Fibroblast of lung (primary cell): ENCODE data around the gene MICAL3. TPM values are rescaled to one million over a fixed set of nuclear protein-coding genes. Genes with fewer than 3 reads are reported as not detected.

ENCODE experiments used
- DNase-seq, 2 donors: peaks; one replicate each; pipeline versions ENCODE4 v3.0.0 to v3.0.0-alpha.2; 2010; ENCODE audit warnings: low read depth in 2 of 2
- H2AFZ ChIP-seq: 2 replicates; pipeline ENCODE4 v1.5.1; 2012; ENCODE audit warnings: low read length, control low read depth, inconsistent platforms
- H3K27ac ChIP-seq: 2 replicates; pipeline ENCODE4 v1.5.1; 2011; ENCODE audit warnings: low read length, control low read depth; ENCODE audit not compliant: insufficient read depth
- H3K27me3 ChIP-seq: 2 replicates; pipeline ENCODE4 v1.5.1; 2011; ENCODE audit warnings: mild to moderate bottlenecking, low read length; ENCODE audit not compliant: control insufficient read depth, insufficient read depth
- H3K36me3 ChIP-seq: 2 replicates; pipeline ENCODE4 v1.5.1; 2011; ENCODE audit warnings: low read length; ENCODE audit not compliant: control insufficient read depth, insufficient read depth
- H3K4me1 ChIP-seq: 2 replicates; pipeline ENCODE4 v1.5.1; 2011; ENCODE audit warnings: low read length; ENCODE audit not compliant: control insufficient read depth, insufficient read depth; ENCODE audit errors: extremely low read depth
- H3K4me2 ChIP-seq: 2 replicates; pipeline ENCODE4 v1.5.1; 2011; ENCODE audit warnings: low read length, control low read depth; ENCODE audit not compliant: insufficient read depth; ENCODE audit errors: extremely low read depth
- H3K4me3 ChIP-seq, 4 experiments: fragments of 200-600 bp in 1 of 4; sonication (generic) in 1 of 4; replicated peaks in 1 of 4; 2 replicates each; pipeline ENCODE4 v1.5.1; 2011 to 2016; ENCODE audit warnings: low read length in 4 of 4, low read depth in 3 of 4, mild to moderate bottlenecking in 3 of 4, control low read depth in 2 of 4, inconsistent platforms in 1 of 4, mixed read lengths in 1 of 4; ENCODE audit not compliant: insufficient read depth in 1 of 4; ENCODE audit errors: control extremely low read depth in 1 of 4
- H3K79me2 ChIP-seq: 2 replicates; pipeline ENCODE4 v1.5.1; 2012; ENCODE audit warnings: mild to moderate bottlenecking, low read length, inconsistent platforms; ENCODE audit not compliant: control insufficient read depth, insufficient read depth
- H3K9ac ChIP-seq: 2 replicates; pipeline ENCODE4 v1.5.1; 2011; ENCODE audit warnings: mild to moderate bottlenecking, low read length, control low read depth; ENCODE audit not compliant: insufficient read depth
- H3K9me3 ChIP-seq: 2 replicates; pipeline ENCODE4 v1.5.1; 2012; ENCODE audit warnings: low read depth, low read length; ENCODE audit not compliant: control insufficient read depth, insufficient read depth
- H4K20me1 ChIP-seq: 2 replicates; pipeline ENCODE4 v1.5.1; 2011; ENCODE audit warnings: low read length; ENCODE audit not compliant: control insufficient read depth, insufficient read depth; ENCODE audit errors: extremely low read depth
- CTCF ChIP-seq, 2 donors: IDR thresholded peaks in 1 of 2; conservative IDR thresholded peaks in 1 of 2; 1 replicate in 1 of 2; 2 replicates in 1 of 2; pipeline ENCODE4 v1.5.1; 2011 to 2012; ENCODE audit warnings: low read length in 2 of 2, control low read depth in 1 of 2, inconsistent platforms in 1 of 2, low read depth in 1 of 2, mild to moderate bottlenecking in 1 of 2
- EZH2 ChIP-seq: IDR thresholded peaks from 2 replicates; pipeline ENCODE4 v1.5.1; 2012; ENCODE audit warnings: low read length, control low read depth, mild to moderate bottlenecking; ENCODE audit errors: missing control alignments
- polyA plus RNA-seq, 2 donors: library from polyadenylated mRNA; depleted of rRNA in 1 of 2; stranded (reverse) in 1 of 2; unstranded in 1 of 2; fragments of >200 nt; gene quantifications; 2 replicates each; pipeline ENCODE4 v1.2.1, GENCODE V29; 2011 to 2012; ENCODE audit warnings: missing spikeins in 1 of 2
- total RNA-seq: library from RNA; depleted of rRNA; stranded (reverse); fragments of >200 nt; gene quantifications from 2 replicates; pipeline ENCODE4 v1.2.1, GENCODE V29; 2014

Gene MICAL3
- total and polyA plus RNA-seq, 2 donors (not counting 1 experiment from before 2014, with no cell fraction given) = 10.8 to 22.6 TPM

GRCh38 chr22:18050065-18050464 lies 25.7 kb upstream of the MICAL3 start:
- Histone ChIP-seq H3K36me3 (no peaks in the 10 kb centered on the region), H3K4me1 (peaks cover 2% of the 10 kb centered on the region), H3K9ac (no peak overlapping the region), H3K4me2 (no peak overlapping the region), H4K20me1 (no peaks in the 10 kb centered on the region), H3K79me2 (no peaks in the 10 kb centered on the region), H3K4me3 (no peak overlapping the region), H2AFZ (no peak overlapping the region), H3K27ac (no peak overlapping the region), H3K9me3 (no peaks in the 10 kb centered on the region), H3K27me3 (no peaks in the 10 kb centered on the region)
- DNase-seq = no peak
- TF ChIP-seq EZH2 (no peak), CTCF (conservative IDR thresholded peaks at IDR 0.05 in 1 of 2, IDR thresholded peaks at IDR 0.05 in 1 of 2; ENCODE audit: low read depth in 1 of 2, low read length in 2 of 2) (no peak)

- H3K27me3 ChIP-seq = no peaks in the 10 kb centered on the region
- H3K79me2 ChIP-seq = no peaks in the 10 kb centered on the region
- no peaks in the 10 kb centered on the region for H3K36me3 ChIP-seq
- no peak for TF ChIP-seq CTCF (conservative IDR thresholded peaks at IDR 0.05 in 1 of 2, IDR thresholded peaks at IDR 0.05 in 1 of 2; ENCODE audit: low read depth in 1 of 2, low read length in 2 of 2)
- no peak overlapping the region for H3K9ac ChIP-seq
- peak overlapping the region; percentile 77 for H3K4me2 ChIP-seq
- peak overlapping the region in 3 of 4 experiments; percentile 28 to 35 (median 28) for H3K4me3 ChIP-seq
- peaks cover 10% of the 10 kb centered on the region for H3K4me1 ChIP-seq
- peak overlapping the region; percentile 69 for H2AFZ ChIP-seq
- H3K9me3 ChIP-seq = no peaks in the 10 kb centered on the region
- no peak overlapping the region for H3K27ac ChIP-seq
- DNase-seq = peak; percentile 22 to 80
- H4K20me1 ChIP-seq = no peaks in the 10 kb centered on the region
Observed at GRCh38 chr22:18048441-18048898, 24.1 kb upstream of the MICAL3 start.

- no peaks in the 10 kb centered on the region for H4K20me1 ChIP-seq
- no peak overlapping the region for H3K9ac ChIP-seq
- H3K4me1 ChIP-seq = peaks cover 10% of the 10 kb centered on the region
- H3K36me3 ChIP-seq = no peaks in the 10 kb centered on the region
- no peak for DNase-seq
- no peaks in the 10 kb centered on the region for H3K27me3 ChIP-seq
- peak overlapping the region; percentile 77 for H3K4me2 ChIP-seq
- TF ChIP-seq CTCF (conservative IDR thresholded peaks at IDR 0.05 in 1 of 2, IDR thresholded peaks at IDR 0.05 in 1 of 2; ENCODE audit: low read depth in 1 of 2, low read length in 2 of 2) (no peak), EZH2 (no peak)
- H3K9me3 ChIP-seq = no peaks in the 10 kb centered on the region
- H3K79me2 ChIP-seq = no peaks in the 10 kb centered on the region
- peak overlapping the region in 1 of 4 experiments; percentile 35 for H3K4me3 ChIP-seq
- H2AFZ ChIP-seq = no peak overlapping the region
- H3K27ac ChIP-seq = no peak overlapping the region
Observed at GRCh38 chr22:18048041-18048440, 23.7 kb upstream of the MICAL3 start.
